Measurements from ENCODE around the gene DHX15.
"Not testable (repeated sequence)": the region's sequence is repeated elsewhere in the genome, so short reads cannot be mapped to it uniquely, and the experiment has no call there.

DHX15 gene

GRCh38 chr4:24514808-24515207, 69.5 kb downstream of the DHX15 start:
- TF ChIP-seq, protein P1, sequence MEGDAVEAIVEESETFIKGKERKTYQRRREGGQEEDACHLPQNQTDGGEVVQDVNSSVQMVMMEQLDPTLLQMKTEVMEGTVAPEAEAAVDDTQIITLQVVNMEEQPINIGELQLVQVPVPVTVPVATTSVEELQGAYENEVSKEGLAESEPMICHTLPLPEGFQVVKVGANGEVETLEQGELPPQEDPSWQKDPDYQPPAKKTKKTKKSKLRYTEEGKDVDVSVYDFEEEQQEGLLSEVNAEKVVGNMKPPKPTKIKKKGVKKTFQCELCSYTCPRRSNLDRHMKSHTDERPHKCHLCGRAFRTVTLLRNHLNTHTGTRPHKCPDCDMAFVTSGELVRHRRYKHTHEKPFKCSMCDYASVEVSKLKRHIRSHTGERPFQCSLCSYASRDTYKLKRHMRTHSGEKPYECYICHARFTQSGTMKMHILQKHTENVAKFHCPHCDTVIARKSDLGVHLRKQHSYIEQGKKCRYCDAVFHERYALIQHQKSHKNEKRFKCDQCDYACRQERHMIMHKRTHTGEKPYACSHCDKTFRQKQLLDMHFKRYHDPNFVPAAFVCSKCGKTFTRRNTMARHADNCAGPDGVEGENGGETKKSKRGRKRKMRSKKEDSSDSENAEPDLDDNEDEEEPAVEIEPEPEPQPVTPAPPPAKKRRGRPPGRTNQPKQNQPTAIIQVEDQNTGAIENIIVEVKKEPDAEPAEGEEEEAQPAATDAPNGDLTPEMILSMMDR (IDR thresholded peaks at IDR 0.05; ENCODE audit: insufficient read depth, low read depth, low read length, missing control alignments) = peak; percentile 28
- H3K4me3 ChIP-seq (ENCODE audit: low read length) = no peak overlapping the region
- no peak for DNase-seq (ENCODE audit: low read depth)

- TF ChIP-seq, protein P1 (IDR thresholded peaks at IDR 0.05; ENCODE audit: insufficient read depth, low read depth, low read length, missing control alignments) = no peak
- no peak for DNase-seq (ENCODE audit: low read depth)
- no peak overlapping the region for H3K4me3 ChIP-seq (ENCODE audit: low read length)
Measured at GRCh38 chr4:24513718-24514117, 70.6 kb downstream of the DHX15 start.

- H3K4me3 ChIP-seq (ENCODE audit: low read length) = no peak overlapping the region
- DNase-seq (ENCODE audit: low read depth) = no peak
Measured at GRCh38 chr4:24511371-24512063, 72.8 kb downstream of the DHX15 start.

GRCh38 chr4:24510091-24510490, 74.3 kb downstream of the DHX15 start:
- no peak overlapping the region for H3K4me3 ChIP-seq (ENCODE audit: low read length)
- peak; percentile 18 for DNase-seq (ENCODE audit: low read depth)
- TF ChIP-seq, protein P1 (IDR thresholded peaks at IDR 0.05; ENCODE audit: insufficient read depth, low read depth, low read length, missing control alignments) = no peak

More at GRCh38 chr4:24511371-24512063, 72.8 kb downstream of the DHX15 start:
- TF ChIP-seq, protein P1 (IDR thresholded peaks at IDR 0.05; ENCODE audit: insufficient read depth, low read depth, low read length, missing control alignments) = no peak

DNA sequence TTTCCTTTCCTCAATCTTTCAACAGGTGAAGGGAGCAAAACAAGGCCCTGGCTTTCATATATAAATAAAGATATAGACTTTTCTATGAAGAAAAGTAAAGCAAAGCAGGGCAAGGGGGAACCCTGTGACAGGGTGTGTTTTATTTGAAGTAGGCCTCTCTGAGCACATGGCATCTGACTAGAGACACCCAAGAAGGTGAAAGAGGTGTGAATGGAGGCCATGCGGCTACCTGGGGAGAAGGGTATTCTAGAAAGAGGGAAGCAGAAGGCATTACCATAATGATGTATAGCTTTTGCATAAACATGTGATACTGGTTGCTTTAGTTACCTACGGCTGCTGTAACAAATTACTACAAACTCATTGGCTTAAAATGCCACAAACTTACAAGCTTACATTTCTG, 75.8 kb downstream of the DHX15 start:
- TF ChIP-seq, protein P1 (IDR thresholded peaks at IDR 0.05; ENCODE audit: insufficient read depth, low read depth, low read length, missing control alignments) = no peak
- DNase-seq (ENCODE audit: low read depth) = no peak
- H3K4me3 ChIP-seq (ENCODE audit: low read length) = no peak overlapping the region

- TF ChIP-seq, protein P1 (IDR thresholded peaks at IDR 0.05; ENCODE audit: insufficient read depth, low read depth, low read length, missing control alignments) = no peak
- DNase-seq (ENCODE audit: low read depth) = no peak
- no peak overlapping the region for H3K4me3 ChIP-seq (ENCODE audit: low read length)
Measured at GRCh38 chr4:24507439-24507838, 76.9 kb downstream of the DHX15 start.

DNA sequence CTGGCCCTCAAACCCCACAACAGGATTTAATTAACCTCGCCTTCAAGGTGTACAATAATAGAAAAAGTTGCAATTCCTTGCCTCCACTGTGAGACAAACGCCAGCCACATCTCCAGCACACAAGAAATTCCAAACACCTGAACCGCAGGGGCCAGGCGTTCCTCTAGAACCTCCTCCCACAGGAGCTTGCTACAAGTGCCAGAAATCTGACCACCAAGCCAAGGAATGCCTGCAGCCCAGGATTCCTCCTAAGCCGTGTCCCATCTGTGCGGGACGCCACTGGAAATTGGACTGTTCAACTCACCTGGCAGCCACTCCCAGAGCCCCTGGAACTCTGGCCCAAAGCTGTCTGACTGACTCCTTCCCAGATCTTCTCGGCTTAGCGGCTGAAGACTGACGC, 81.3 kb downstream of the DHX15 start:
- not testable (repeated sequence) for DNase-seq (ENCODE audit: low read depth)

More for the DNA sequence above, 81.3 kb downstream of the DHX15 start:
- H3K4me3 ChIP-seq (ENCODE audit: low read length) = not testable (repeated sequence)
